GM18517 (cell line): ENCODE measurements around the gene SLC33A1.
"Not testable (repeated sequence)": the region's sequence is repeated elsewhere in the genome, so short reads cannot be mapped to it uniquely, and the experiment has no call there.

Experiments
- ATAC-seq: cut with Tn5 transposase; IDR thresholded peaks from one replicate; pipeline ENCODE4 v1.9.1; 2021; ENCODE audit warnings: mild to moderate bottlenecking, moderate library complexity; ENCODE audit not compliant: unreplicated experiment

The SLC33A1 gene

GRCh38 chr3:155854141-155854940 is at the start of gene SLC33A1:
SLC33A1 (minus strand) TSS chr3:155854427; CDS start chr3:155853997, 430 bp downstream.
- ATAC-seq = peak; percentile 94

- no peak for ATAC-seq
Measured at GRCh38 chr3:155895379-155895900, 41.2 kb upstream of the SLC33A1 start.

GRCh38 chr3:155891321-155891720 is 37.1 kb upstream of the SLC33A1 start:
- no peak for ATAC-seq

GRCh38 chr3:155890671-155891190 is 36.5 kb upstream of the SLC33A1 start:
- ATAC-seq = peak; percentile 55

GRCh38 chr3:155889952-155890351 is 35.7 kb upstream of the SLC33A1 start:
- no peak for ATAC-seq

- no peak for ATAC-seq
Measured at GRCh38 chr3:155889212-155889611, 35.0 kb upstream of the SLC33A1 start.

- ATAC-seq = no peak
Measured at GRCh38 chr3:155886915-155887314, 32.7 kb upstream of the SLC33A1 start.

GRCh38 chr3:155886348-155886747 is 32.1 kb upstream of the SLC33A1 start:
- ATAC-seq = not testable (repeated sequence)

- no peak for ATAC-seq
Measured at GRCh38 chr3:155885292-155885691, 31.1 kb upstream of the SLC33A1 start.

- no peak for ATAC-seq
Measured at GRCh38 chr3:155884292-155884691, 30.1 kb upstream of the SLC33A1 start.

- ATAC-seq = no peak
Measured at GRCh38 chr3:155880286-155880685, 26.1 kb upstream of the SLC33A1 start.

GRCh38 chr3:155876503-155876902 is 22.3 kb upstream of the SLC33A1 start:
- no peak for ATAC-seq

GRCh38 chr3:155876037-155876436 is 21.8 kb upstream of the SLC33A1 start:
- no peak for ATAC-seq

- no peak for ATAC-seq
Measured at GRCh38 chr3:155872904-155873646, 18.8 kb upstream of the SLC33A1 start.

GRCh38 chr3:155871746-155872158 is 17.5 kb upstream of the SLC33A1 start:
- ATAC-seq = peak; percentile 14

- ATAC-seq = peak; percentile 20
Measured at GRCh38 chr3:155870945-155871745, 16.9 kb upstream of the SLC33A1 start.

GRCh38 chr3:155870133-155870944 is 16.1 kb upstream of the SLC33A1 start, which contains the start of gene GMPS:
GMPS (plus strand) TSS chr3:155870650; CDS start chr3:155870871, 221 bp downstream.
- ATAC-seq = peak; percentile 82

- ATAC-seq = no peak
Measured at GRCh38 chr3:155869691-155870090, 15.5 kb upstream of the SLC33A1 start.

- no peak for ATAC-seq
Measured at GRCh38 chr3:155863072-155863784, 9.0 kb upstream of the SLC33A1 start.
